HL-60 (cell line): ENCODE data around the gene MAFB.

ENCODE experiments used
- CTCF ChIP-seq: IDR thresholded peaks from one replicate; pipeline ENCODE4 v1.5.1; 2011; ENCODE audit warnings: low read length, control low read depth, inconsistent platforms; ENCODE audit not compliant: insufficient read depth
- GABPA ChIP-seq: IDR thresholded peaks from 2 replicates; pipeline ENCODE4 v1.6.1; 2012; ENCODE audit warnings: low read depth
- POLR2AphosphoS5 ChIP-seq: IDR thresholded peaks from 2 replicates; pipeline ENCODE4 v1.6.1; 2012; ENCODE audit warnings: low read depth
- REST ChIP-seq: IDR thresholded peaks from 2 replicates; pipeline ENCODE4 v1.6.1; 2012; ENCODE audit warnings: low read depth; ENCODE audit not compliant: insufficient replicate concordance

GRCh38 chr20:40724566-40724965, 35.5 kb upstream of the MAFB start:
- TF ChIP-seq CTCF (no peak), POLR2AphosphoS5 (no peak), GABPA (no peak), REST (no peak)
